CD4-positive, alpha-beta T cell treated with Interleukin-17A for 1 hour (primary cell): ENCODE data around the gene C11orf65.
A peak's percentile ranks its signal among the peaks of the same experiment; 100 is the strongest.

ENCODE experiments used
- DNase-seq: peaks from one replicate; pipeline ENCODE4 v3.0.0-alpha.2; 2020

The C11orf65 gene, protein sequence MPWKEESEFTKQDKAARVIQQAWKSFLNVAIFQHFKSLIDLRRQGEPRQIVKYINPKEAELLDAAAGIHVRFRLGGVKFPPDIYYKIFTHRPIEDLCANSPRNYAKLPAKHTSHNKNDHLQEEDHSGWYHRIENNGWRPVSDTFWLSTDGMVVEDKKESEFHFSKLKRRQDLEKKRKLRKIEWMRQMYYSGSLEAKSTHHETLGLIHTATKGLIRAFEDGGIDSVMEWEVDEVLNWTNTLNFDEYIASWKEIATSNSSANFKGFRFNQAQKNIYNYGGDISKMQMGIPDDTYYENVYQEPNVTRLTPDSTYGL

DNA sequence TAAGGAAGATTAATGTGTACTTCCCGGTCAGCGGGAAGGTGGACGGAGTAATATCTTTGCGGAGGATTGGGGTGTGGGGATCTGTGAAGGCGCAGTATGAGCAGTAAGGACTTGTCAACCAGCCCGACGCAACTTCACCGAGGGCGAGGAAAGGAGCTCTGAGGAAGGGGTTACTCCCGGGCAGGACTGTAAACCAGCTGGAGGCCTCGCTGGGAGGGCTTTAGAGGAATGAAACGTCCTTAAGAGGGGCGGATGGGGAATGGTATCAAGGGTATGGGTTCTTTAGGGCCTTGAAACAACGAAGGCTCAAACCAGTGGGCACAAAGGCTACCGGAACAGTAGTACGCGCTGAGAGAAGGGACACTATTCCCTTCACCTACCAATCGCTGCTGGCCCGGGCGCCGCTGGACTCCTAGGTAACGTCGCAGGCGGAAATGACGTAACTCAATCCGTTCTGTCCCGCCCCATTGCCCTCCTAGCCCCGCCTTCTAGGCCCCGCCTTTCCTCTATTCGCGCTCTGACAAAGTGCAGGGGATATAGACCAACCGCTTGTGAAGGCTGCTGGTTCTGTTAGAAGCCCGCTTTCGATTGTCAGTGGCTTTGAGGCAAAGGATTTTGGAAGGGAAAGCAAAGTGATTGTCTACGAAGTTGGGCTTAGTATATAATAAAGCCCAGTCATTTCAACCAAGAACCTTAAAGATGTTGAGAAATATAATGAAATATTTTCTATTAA is at the start of gene C11orf65:
Gene C11orf65, minus strand, starts transcription at position 439 of the 733 bp plus-strand sequence. CDS start 5,970 bp downstream, outside the sequence.
- peak; percentile 98 for DNase-seq

DNA sequence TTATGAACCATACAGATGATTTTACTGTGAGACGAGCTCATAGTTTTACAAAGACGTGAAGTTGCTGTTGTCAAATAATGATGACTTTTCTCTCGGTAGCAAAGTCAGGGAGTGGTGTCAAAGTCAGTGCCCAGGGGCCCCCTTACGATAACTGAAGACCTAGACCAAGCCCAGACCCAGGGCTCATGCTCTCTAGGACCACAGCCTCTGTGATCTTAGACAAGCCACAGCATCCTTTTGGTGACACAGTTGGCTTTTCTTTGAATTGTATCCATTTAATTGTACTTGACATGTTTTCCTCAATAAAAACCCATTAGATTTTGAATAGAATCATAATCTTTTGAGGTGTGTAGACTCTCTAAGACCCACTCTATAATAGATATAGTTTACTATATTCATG is 48.8 kb upstream of the C11orf65 start:
- DNase-seq = no peak

DNA sequence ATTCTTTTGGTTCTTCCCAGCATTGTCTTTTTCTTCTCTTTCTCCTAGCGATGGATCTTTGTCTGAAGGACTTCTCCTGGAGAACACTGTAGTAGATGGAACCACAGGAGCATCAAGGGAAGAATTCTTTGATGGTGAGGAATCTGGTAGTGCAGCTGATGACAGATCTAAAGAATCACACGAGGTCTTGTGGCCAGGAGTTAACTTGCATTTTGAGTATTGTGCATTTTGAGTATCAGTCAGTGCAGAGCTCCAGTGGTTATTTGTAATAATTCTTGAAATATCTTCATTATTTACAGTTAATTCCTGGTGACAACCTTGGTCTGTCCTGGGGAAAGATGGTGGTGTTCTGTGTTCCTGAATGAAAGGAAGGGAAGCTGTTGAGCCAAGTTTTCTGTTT is 45.4 kb upstream of the C11orf65 start:
- no peak for DNase-seq

DNA sequence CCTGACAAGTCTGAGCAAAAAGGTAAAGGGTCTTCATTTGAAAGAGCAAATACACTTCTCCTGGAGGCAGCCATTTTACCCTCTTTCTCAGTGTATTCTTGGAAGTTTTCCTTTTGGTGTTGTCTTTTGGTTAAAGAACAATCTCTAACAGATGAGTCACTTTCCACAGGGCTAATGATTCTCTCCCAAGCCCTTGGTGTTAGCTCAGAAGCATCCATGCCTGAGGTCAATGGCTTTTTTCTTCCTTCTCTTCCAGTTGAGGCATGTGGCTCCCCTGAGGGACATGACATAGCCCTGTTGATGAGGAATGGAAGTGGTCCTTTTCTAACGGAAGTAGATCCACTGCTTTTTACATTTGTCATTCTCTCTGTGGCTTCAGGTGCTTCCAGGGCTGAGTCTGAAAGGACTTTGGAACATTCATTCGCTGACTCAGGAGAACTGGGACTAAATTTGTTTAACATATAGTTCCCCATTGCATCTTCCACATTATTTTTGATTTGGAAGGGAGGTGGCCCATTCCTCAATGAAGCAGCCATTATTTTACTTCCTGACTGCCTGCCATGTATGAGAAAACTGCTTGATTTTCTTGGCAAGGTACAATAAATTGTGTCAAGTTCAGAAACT is 44.6 kb upstream of the C11orf65 start:
- no peak for DNase-seq

DNA sequence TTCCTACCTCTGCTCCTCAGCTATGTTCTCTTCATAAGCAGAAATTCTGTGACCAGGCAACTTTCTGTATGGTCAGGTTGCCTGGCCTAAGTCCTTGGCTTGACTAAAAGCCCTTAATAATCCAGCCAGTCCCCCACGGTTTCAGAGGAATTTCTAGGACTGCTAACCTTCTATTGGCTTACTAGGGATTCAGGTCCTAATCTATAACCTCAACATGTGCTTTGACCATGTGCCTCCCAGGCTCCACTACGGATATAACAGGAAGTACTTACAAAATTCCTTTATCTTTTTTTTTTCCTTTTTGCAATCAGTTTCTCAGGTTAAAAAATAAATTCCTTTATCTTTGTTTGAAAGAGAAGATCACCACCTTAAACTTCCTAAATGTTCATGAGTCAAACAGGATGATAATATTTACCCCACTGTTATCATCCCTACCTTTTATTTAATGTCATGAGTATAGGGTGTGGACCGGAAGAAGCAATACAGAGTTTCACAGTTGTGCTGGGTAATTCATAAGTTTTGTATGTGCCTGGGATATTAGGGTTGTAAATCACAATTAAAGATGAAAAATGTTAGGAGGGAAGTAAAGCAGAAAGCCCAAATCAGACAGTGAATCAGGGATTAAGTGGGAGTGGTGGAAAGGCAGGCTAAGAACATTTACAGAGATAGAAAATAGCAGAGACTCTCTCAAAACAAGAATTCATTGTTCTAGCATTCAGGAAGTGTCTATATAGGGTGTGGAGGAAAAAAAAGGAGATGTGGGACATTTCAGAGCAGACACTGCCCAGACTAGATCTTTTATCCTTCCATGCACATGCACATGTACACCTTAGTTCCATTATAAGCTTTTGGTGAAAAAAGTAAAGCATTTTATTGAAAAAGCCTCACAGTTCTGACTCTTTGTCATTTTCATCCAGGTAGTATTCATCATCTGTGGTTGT is 41.6 kb upstream of the C11orf65 start:
- no peak for DNase-seq

DNA sequence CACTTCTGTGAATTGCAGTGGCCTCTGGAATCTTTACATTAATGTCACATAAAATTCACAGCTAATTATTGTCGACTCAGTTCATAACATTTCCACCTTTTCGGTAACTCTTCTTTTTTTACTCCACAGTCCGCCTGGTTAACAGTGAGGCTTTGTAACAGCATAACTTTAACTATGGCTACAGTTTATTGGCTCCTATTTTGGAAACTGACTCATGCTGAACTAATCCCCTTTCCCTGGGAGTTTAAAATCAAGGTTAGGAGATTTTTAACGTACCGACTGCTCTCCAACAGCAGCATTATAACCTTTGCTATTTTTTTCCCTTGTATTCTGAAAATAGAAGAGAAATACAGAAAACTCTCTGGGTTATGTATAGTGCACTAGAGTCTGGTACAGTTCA is 34.1 kb upstream of the C11orf65 start:
- DNase-seq = no peak

DNA sequence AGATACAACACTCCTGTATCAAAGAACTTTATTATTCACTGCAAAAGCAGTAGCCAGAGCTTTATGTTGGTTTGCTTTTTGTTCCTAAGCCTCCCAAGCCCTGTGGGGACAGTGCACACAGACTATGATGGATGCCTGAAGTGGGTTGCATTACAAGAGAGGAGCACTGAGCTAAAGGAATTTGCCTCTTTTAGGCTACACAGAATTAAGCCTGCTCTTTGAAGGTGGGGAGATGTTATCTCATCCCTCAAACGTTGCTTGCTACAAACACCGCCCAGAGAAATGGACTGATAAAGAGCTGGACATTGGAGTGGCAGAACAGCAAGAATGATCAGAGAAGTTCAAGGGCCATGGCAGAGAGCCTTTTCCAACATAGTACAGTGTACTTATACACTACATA is 33.4 kb upstream of the C11orf65 start:
- no peak for DNase-seq

DNA sequence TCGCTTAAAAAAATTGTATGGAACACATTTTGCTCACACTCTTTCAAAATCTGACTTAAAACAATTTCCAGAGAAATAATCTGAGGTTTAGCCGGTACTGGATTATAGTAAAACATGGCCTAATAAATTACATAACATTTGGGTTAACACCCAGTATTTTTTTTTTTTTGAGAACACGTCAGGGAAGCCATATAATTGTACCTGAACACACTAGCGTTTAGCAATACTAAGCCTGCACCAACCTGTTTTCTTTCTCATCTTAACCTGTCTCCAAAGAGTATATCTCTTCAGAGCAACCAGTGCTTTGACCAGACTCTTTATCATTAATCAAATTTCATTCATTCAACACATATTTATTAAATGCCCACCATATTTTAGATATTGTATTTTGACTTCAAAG is 32.8 kb upstream of the C11orf65 start:
- no peak for DNase-seq

DNA sequence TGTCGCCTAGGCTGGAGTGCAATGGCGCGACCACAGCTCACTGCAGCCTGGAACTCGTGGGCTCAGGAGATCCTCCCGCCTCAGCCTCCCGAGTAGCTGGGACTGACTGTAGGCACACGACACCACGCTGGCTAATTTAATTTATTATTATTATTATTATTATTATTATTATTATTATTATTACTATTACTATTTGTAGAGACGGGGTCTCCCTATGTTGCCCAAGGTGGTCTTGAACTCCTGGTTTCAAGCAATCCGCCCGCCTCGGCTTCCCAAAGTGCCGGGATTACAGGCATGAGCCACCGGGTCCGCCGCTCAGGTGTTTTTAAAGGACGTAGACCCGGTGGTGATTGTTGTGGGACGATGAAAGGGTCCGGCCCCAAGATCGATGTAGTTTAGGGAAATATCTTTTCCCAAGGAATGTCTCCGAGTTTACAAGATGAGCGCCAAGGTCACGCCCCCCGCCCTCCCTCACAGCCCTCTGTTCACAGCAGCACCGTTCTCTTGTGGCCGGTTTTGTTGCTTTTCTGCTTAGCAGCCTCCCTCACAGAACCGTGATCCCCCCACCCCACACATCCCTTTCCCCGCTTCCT is 31.6 kb upstream of the C11orf65 start:
- DNase-seq = no peak

DNA sequence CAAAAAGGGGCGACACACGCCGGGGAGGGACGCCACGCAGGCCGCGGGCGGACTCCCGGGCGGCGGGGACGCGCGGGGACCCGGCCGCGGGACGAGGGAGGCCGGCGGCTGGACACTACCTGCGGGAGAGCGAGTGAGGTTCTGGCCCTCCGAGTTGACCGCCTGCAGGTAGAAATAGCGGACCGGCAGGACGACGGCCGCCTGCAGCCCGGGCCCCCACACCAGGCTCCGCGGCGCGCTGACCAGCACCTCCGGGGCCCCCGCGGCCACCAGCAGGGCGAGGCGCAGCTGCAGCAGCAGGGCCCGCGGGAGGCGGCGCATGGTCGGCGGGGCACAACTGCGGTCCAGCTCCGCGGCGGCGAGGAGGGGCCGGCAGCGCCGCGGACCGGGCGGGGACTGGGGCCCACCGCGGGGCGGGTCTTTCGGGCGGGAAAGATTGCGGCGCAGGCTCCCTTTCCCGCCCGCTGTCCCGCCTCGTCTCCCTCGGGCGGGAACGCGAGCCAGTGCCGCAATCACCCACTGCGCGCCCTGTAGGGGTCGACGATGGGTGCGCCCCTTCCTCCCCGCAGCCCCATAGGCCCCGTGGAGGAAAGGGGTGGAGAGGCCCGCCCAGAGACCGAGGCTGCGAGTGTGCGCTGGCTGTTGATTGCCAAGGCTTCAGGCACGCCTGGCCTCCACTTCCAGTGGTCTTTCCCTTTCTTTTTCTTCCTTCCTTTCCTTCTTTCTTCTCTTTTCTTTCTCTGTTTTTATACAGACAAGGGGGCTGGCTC is 30.9 kb upstream of the C11orf65 start, which contains the start of gene POGLUT3:
Gene POGLUT3, minus strand, starts transcription at position 339 of the 770 bp plus-strand sequence. Its CDS starts 18 bp downstream, at position 321.
- DNase-seq = peak; percentile 46

DNA sequence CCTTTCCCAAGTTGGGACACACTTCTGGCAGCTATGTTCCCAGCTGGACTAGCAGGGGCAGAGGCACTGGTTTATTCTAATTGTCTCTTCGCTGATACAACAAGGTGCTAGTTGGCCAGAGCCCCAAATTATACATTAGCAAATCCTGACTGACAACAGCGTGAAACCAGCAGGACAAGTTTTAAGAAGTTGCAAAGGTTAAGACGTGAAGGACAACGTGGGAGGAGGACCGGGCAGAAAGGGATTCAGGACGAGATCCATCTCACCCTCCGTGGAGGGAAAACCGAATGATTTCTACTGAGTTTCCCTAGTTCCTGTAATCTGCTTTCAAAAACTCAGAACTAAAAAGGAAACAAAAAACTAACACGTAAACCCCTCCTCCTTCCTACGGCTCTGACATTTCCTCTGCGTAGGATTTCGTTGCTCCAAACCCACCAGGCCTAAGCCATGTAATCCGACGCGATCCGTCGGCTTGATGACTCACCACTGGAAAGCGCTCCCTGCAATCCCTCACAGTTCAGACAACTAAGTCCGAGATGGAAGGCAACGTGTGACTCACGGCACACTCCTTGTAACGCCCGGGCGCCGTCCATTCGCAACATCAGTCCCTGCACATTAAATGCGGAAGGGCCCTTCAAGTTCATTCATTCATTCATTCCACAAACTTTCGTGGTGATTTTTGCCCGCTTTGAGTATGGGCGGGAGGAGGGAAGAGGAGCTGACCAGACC is 30.2 kb upstream of the C11orf65 start:
- DNase-seq = peak; percentile 80

DNA sequence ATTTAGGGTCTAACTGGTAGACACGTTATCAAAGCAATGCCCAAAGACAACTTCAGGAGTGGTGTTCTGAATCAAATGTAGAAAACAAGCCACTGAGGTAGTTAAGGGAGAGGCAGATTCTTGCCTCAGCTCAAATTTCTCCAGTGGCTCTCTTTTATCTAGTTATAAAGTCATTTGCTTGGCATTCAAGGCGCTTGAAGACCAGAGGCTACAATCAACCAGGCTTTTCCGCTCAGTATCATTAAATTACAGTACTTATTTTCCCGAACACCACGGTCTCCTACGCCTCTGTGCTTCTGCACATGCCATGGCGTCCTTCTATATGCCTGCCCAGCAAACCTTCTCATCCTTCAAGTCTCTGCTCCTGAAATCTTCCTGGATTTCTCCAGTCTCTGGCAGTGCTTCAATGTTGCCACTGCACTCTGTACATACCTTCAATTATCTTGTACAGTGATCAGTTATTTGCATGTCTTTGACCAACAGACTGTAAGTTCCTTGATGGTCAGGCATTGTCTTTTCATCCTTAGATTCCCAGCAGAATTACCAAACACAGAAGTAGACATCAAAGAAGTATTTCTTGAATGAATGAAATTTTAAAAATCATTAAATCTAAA is 29.4 kb upstream of the C11orf65 start:
- no peak for DNase-seq

DNA sequence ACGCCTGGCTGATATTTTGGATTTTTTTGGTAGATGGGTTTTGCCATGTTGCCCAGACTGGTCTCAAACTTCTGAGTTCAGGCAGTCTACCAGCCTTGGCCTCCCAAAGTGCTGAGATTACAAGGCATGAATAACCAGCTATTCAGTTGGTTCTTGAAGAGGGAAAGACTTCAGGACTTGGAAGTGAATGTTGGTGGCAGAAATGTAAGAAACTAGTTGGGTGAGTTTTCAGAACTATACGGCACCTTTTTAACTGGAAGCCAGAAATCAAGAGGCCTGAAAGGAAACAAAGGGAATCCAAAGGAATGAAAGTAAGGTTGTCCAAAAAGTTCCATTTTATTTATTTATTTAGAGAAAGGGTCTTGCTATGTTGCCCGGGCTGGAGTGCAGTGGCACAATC is 28.0 kb upstream of the C11orf65 start:
- DNase-seq = no peak

DNA sequence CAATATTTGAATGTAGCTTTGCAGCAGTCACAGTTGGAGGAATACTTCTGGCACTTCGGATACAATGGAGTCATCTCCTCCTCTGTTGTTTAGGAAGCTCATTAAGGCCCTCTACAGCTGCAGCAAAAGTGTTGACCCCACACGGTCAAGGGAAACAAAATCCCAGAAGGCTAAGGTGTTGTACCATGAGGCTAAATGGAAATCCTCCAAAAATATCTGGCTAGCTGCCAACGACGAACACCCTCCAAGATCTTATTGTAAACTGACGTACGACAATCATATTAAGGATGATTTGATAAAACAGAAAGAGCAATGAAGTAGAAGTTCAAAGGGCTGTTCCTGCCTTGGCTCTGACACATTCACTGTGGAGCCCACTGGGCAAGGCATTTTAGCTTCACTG is 26.9 kb upstream of the C11orf65 start:
- no peak for DNase-seq

DNA sequence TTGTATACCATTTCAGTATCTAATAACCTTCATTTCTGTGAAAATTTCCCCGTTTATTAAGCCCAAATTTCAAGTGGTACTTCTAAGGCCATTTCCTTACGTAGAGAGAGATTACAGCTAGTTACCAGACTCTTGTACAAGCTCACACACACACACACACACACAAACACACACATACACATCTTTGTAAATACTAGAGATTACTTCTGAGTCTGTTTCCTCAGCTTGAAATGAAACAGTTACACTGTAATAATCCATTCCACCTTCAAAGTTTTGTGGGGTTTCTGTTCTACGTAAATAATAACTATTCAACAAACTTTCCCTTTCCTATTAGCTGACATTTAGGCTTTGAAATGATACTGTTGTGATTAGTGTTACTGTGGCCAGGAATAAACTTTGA is 24.6 kb upstream of the C11orf65 start:
- DNase-seq = no peak

DNA sequence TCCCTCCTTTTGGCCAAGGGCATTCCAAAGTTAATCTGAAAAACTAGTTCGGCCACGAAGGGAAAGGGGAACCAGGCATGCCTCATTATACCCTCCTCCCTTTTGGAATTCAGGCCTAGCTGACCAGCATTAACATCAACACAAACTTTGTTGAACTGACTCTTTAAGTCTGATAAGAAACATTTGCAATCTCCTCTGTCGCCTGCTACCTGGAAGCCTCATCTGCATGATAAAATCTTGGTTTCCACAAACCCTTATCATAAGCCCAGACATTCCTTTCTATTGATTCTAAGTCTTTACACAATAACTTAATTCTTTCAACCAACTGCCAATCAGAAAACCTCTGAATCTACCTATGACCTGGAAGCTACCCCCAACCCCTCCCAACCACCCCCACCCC is 19.5 kb upstream of the C11orf65 start:
- no peak for DNase-seq

DNA sequence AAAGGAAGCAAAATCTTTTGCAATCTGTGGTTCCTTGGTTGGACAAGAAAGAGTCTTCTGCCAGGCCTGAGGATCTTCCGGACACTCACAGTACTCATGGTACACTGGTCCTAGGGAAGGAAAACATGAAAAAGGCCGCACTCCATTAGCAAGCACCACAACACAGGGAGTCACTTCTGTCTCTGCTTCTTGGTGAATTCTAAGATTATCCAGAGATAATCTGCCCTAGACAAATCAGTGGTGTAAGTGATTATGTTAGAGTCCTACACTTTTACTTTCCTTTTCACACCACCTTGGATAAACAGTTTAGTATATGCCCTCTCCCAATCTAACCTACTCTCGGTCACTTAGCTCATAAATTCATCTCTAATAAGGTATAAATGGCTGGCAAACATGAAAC is 19.0 kb upstream of the C11orf65 start:
- DNase-seq = no peak

DNA sequence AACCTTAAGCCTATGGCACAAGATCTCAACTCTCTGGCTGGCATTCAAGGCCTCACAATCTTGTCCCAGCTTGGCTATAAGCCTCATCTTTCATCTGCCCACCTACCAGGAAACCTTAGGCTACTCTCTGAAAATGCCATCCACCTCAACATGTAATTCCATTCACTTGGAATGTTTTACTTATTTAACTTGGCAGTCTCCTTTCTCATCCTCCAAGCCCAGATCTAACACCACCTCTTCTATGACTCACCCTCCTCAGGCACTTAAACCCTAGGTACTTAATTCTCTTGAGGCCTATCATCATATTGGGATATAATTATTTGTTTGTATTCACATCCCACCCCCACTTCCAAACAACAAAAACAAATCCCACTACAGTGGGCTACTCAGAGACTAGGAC is 15.8 kb upstream of the C11orf65 start:
- DNase-seq = no peak

DNA sequence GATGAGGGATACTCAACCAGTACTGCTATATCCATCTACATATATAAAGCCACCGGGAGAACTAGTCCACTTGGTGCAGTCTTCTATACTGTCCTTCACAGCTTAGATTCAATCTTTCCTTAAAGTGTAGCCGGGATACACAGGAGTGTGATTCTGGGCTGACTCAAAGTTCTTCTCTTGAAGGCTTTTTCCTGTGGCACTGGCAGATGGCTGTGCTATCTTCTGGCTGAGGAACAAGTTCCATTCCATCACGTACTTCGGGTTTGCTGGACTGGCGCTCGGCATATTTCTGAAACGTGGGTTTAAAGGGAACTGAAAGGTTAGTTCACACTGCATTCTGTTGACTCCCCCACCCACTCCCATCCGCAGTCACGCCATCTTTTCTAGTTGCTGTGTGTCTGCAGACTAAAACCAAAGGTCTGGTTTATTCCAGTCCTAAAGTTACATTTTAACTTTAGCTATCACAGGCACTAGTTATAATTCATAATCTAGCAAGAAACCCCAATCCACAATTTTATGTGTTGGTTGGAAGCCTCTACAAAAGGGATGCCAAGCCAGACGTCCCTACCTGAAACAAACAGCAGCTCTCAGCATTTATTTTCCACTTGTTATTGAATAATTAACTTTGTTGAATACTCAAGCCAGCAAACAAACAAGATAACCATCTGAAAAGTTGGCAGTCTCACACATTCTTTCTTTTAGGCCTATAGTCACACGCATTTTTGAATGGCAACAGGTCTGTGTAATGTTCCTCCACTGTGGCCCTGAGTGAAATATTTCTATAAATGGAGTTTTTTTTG is 7.5 kb upstream of the C11orf65 start:
- no peak for DNase-seq

DNA sequence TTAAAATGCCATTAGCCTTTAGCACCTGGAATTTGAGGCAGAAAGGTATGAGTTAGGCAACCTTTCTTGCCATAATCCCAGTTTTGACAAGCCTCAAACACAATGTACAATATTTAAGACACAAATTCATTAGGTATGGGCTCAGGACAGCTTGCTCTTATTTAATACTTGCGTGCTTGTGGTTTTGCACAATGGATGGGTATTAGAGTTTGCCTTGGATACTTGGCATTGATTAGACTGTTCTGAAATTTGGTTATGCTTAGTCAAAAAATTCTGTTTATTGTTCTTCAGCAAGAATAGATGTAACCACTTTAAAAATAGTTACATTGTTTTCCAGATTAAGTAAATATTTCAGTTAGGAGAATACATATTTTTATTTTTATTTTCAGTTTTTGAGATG is 5.4 kb upstream of the C11orf65 start:
- no peak for DNase-seq
